C4-2B (cell line): Measurements from ENCODE around the gene ZFAND3.

ENCODE experiments used
- CTCF ChIP-seq: fragments of 450-650 bp; conservative IDR thresholded peaks from 2 replicates; pipeline ENCODE4 v1.5.1; 2017; ENCODE audit warnings: mild to moderate bottlenecking
- ZFX ChIP-seq: fragments of 450-650 bp; IDR thresholded peaks from 2 replicates; pipeline ENCODE4 v1.6.1; 2017

DNA sequence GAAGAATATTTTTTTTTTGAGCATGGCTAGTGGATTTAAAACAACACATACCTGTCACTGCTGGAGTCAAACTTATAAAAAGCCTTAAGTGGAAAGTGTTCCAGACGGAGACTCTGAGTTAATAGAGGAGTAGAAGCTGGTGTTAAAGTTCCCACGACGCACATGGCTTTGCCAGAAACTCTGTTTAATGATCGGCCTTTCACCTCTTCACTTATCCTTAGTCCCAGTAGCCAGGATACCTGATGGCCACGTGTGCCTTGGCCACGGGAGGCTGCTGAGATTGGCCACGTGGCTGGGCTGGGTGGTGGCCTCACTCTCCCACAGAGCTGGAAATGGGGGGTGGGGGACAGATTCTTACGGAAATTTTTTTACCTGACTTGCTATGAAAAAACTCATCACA is 333.1 kb downstream of the ZFAND3 start:
- TF ChIP-seq CTCF, result no peak
- no peak for TF ChIP-seq ZFX
